T-helper 1 cell treated with Interleukin-12 subunit alpha and Interleukin-12 subunit beta and Interleukin-4 antibody, amounts not matched to agents 30 μg/mL and 1 μg/mL, for 36 hours (primary cell): ENCODE data around the gene GJB2.

Source experiments
- H3K27ac Mint-ChIP-seq: one replicate; pipeline ENCODE4 v1.8.0; 2021; ENCODE audit warnings: mild to moderate bottlenecking, mixed read lengths
- H3K27me3 Mint-ChIP-seq: one replicate; pipeline ENCODE4 v1.8.0; 2021; ENCODE audit warnings: low read depth, mixed read lengths
- H3K36me3 Mint-ChIP-seq: one replicate; pipeline ENCODE4 v1.8.0; 2021; ENCODE audit warnings: low read depth, mixed read lengths
- H3K4me1 Mint-ChIP-seq: one replicate; pipeline ENCODE4 v1.8.0; 2021; ENCODE audit warnings: low read depth, mixed read lengths
- H3K4me3 Mint-ChIP-seq: one replicate; pipeline ENCODE4 v1.8.0; 2021; ENCODE audit warnings: mild to moderate bottlenecking, moderate library complexity, mixed read lengths
- H3K9me3 Mint-ChIP-seq: one replicate; pipeline ENCODE4 v1.8.0; 2021; ENCODE audit warnings: mixed read lengths

GJB2 gene

DNA sequence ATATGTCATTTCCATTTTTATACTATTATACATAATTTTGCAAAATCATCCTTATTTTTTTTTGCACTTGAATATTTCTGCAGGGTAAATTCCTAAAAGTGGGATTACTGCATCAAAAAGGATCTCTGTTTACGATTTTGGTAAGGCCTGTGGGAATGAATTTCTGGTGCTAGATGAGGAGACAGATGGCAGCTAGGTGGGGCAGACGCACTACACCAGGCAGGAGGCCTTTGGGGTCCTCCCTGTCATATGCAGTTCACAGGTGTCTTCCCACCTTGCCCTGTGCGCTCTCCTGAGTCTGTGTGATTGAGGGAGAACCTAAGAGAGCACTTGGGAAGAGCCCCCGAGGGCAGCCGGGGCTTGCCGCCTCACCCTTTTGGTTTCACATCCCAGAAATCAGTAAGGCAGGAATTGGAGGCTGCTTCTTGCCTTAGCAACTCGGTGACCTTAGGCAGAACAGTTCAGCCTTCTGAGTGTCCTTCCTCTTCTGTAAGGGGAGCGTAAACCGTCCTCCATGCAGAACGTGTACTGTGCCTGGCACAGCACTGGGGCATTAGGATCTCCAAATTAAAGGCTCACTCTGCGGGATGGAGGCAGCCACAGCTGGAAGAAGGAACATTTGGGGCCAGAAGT, 13.4 kb upstream of the GJB2 start:
- H3K9me3 Mint-ChIP-seq, result peaks cover 4% of the 10 kb centered on the region
- no peak overlapping the region for H3K27ac Mint-ChIP-seq
- no peak overlapping the region for H3K4me3 Mint-ChIP-seq
- H3K4me1 Mint-ChIP-seq, result peaks cover 4% of the 10 kb centered on the region
- no peaks in the 10 kb centered on the region for H3K36me3 Mint-ChIP-seq
- peaks cover 30% of the 10 kb centered on the region for H3K27me3 Mint-ChIP-seq

DNA sequence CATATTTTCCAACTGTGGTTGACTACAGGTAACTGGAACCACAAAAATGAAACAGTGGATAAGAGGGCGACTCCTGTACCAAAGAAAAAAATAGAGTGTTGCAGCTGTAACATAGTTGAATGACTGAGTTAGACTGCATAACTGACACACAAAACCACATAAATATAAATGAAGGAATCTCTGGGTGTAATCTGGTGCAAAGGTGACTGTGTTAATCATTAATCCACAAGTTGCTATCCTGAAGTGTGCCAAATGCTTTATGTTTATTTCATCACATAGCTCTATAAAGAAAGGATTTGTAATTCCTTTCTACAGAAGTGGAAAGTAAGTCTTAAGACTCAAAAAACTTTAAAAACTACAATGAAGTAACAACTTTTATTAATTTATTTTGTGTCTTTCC, 6.0 kb upstream of the GJB2 start:
- H3K27ac Mint-ChIP-seq, result no peak overlapping the region
- H3K9me3 Mint-ChIP-seq, result peaks cover 4% of the 10 kb centered on the region
- H3K4me1 Mint-ChIP-seq, result peaks cover 16% of the 10 kb centered on the region
- H3K4me3 Mint-ChIP-seq, result no peak overlapping the region
- H3K27me3 Mint-ChIP-seq, result peaks cover 51% of the 10 kb centered on the region
- H3K36me3 Mint-ChIP-seq, result no peaks in the 10 kb centered on the region

DNA sequence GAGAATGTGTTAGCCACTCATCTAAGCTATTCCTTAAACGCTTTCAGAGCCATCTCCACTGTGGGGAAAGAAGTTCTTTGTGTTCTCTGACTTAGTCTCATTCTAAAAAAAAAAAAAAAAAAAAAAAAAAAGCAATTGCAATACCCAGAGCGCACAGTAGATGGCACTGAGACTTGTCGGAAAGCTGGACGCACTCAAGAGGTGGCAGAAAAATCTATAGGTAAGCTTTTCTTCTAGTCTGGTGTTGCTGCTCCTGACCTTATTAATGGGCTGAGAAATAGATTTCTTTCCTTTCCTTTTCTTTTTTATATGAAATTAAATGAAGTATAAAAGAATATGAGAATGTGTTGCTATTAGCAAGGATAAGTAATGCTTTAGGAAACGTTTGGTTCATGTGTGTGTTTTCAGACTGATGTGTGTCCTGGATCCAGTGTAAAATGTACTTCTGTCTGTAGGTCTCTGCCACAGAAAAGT, 4.7 kb upstream of the GJB2 start:
- peak overlapping the region; percentile 29 for H3K27ac Mint-ChIP-seq
- H3K27me3 Mint-ChIP-seq, result peaks cover 55% of the 10 kb centered on the region
- H3K4me3 Mint-ChIP-seq, result no peak overlapping the region
- no peaks in the 10 kb centered on the region for H3K36me3 Mint-ChIP-seq
- H3K4me1 Mint-ChIP-seq, result peaks cover 21% of the 10 kb centered on the region
- peaks cover 4% of the 10 kb centered on the region for H3K9me3 Mint-ChIP-seq

DNA sequence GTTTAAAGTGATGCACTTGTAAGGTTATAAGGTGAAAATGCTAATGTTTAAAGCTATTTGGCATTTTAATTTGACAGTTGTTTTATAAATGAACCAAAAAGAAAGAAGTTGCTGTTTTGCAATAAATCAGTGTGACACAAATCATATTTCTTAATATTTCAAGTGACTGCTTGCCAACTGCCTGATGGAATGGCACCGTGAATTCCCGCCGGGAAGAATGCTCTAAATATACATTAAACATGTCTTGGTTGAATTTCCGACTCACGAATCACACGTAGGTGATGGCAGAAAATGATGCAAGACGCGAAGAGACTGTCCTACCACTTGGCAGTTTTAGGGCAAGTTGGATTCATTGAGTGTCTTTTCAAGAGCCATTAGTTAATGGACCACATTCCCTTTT, 3.1 kb upstream of the GJB2 start:
- Mint-ChIP-seq H3K4me3 (no peak overlapping the region), H3K9me3 (no peaks in the 10 kb centered on the region), H3K36me3 (no peaks in the 10 kb centered on the region), H3K27me3 (peaks cover 64% of the 10 kb centered on the region), H3K4me1 (peaks cover 21% of the 10 kb centered on the region), H3K27ac (no peak overlapping the region)

DNA sequence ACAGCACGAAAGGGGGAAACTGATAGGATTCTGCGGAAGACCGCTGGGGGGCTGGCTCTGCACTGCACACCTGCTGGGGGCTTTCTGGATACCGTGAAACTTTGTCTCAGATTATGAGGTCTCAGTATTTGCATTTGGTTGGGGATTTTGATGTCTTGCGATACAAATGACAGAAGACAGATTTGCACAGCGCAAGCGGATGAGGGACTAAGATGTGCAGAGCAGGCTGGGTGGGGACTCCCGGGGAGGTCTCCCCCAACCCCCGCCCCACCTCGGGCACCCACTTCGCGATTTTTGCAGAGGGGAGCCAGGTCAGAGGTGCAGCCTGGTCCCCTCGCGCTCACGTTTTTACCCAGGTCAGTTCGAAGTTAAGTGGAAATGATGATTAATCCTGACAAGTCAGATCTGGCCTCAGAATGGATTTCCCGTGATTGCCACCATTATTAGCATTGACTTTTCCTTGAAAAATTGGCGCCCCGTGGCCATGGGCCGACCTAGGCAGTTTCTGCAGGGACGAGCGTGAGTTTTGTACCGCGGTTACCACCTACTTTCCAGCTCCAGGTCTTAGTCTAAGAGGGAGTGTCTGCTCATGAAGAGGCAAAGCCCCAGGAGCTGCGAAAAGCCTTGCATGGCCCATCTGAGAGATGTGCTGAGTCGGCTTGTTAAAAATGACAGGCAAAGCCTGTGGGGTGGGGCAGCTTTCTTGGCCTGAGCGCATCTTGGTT, 1.3 kb upstream of the GJB2 start:
- H3K4me3 Mint-ChIP-seq, result peak overlapping the region; percentile 56
- H3K27me3 Mint-ChIP-seq, result peaks cover 70% of the 10 kb centered on the region
- H3K9me3 Mint-ChIP-seq, result no peaks in the 10 kb centered on the region
- no peaks in the 10 kb centered on the region for H3K36me3 Mint-ChIP-seq
- peaks cover 22% of the 10 kb centered on the region for H3K4me1 Mint-ChIP-seq
- no peak overlapping the region for H3K27ac Mint-ChIP-seq

DNA sequence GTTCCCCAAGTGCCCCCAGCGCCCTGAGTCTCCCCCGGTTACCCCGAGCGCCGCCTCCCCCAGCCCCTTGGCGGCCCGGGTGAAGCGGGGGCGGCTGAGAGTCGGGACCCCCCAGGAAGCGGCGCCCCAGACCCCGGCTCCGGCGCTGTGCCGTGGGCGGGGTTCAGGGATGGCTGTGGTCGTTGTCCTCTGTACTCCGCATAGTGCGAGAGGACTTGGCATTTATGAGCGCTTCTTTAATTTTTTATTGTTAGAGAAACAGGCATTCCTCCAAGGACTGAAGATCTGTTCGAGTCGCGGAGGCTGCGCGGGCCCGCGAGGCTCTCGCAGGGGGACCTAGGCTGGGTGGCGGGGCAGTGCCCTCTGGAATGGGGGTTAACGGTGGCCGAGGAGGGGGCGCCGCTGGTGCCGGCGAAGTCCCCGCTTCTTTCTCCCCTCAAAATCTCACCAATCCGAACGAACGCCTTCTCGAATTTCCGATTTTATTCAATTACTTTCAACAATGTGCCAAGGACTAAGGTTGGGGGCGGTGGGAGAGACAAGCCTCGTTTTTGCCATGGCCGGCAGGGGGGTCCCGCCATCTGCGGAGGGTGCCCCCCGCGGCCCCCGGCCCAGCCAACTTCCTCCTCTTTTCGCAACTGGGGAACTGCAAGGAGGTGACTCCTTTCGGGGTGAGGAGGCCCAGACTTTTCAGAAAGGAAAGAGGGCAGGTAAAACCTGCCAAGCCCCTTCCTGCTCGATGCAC, 596 bp upstream of the GJB2 start:
- Mint-ChIP-seq H3K36me3 (no peaks in the 10 kb centered on the region), H3K4me1 (peaks cover 21% of the 10 kb centered on the region), H3K27ac (no peak overlapping the region), H3K4me3 (peak overlapping the region; percentile 56), H3K9me3 (no peaks in the 10 kb centered on the region), H3K27me3 (peaks cover 72% of the 10 kb centered on the region)

DNA sequence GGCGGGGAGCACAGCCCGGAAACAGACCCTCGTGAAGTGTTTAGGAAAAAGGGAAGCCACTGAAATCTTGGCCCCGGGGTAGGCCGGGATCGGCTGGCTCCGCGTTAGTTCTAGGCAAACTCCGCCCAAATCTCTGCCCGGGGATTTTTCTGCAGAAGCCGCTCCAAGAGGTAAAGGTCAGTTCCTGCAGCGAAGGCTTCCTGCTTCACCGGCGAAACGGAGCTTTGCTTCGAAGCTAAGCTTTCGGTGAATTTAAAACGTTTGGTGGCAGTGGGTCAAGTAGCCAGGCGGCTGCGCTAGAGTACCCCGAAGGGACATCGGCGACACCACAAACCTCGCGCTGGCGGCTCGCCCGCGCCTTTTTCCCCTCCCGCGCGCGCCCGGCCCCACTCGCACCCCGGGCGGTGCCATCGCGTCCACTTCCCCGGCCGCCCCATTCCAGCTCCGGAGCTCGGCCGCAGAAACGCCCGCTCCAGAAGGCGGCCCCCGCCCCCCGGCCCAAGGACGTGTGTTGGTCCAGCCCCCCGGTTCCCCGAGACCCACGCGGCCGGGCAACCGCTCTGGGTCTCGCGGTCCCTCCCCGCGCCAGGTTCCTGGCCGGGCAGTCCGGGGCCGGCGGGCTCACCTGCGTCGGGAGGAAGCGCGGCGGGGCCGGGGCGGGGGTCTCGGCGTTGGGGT, 441 bp downstream of the GJB2 start:
- Mint-ChIP-seq H3K4me1 (peaks cover 21% of the 10 kb centered on the region), H3K36me3 (no peaks in the 10 kb centered on the region), H3K27ac (no peak overlapping the region), H3K9me3 (no peaks in the 10 kb centered on the region), H3K27me3 (peaks cover 77% of the 10 kb centered on the region), H3K4me3 (peak overlapping the region; percentile 60)

DNA sequence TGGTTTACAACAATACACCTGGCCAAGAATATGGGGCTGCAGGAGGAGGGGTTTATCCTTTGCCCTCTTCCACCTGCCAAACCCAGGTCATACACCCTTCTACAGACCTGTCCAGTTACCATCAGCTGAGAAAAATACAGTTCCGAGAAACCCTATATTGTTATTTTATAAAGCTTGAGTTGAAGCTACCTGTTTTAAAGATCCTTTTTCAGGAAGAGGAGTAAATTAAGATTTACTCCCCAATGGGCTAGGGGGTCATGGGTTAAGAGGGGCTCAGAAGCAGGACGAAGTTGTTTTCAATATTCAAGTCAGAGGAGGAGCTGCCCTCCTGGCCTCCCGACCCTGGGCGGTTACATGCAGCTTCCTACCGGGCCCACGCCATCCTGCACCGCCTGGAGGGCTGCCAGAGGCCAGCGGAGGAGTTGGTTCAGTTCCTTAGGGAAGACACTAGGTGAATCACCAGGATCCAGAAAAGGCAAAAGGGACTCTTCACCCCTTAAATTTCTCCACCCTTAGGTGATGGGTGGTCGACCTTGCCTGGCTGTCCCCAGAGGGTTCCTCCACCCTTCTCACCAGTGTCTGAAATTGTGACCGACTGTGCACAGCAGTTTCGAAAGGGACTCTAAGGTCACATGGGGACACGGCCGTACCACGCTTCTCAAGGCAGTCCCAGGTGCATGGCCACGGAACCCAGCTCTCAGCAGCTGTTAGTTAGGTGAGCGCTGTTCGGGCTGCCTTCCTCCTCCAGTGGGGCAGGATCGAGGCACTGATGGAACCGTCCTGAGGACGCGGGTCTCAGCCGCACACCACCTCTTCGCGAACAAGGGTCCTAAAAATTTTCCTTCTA, 1.2 kb downstream of the GJB2 start:
- H3K9me3 Mint-ChIP-seq, result no peaks in the 10 kb centered on the region
- peaks cover 17% of the 10 kb centered on the region for H3K4me1 Mint-ChIP-seq
- H3K27ac Mint-ChIP-seq, result no peak overlapping the region
- H3K27me3 Mint-ChIP-seq, result peaks cover 73% of the 10 kb centered on the region
- H3K36me3 Mint-ChIP-seq, result no peaks in the 10 kb centered on the region
- peak overlapping the region; percentile 60 for H3K4me3 Mint-ChIP-seq

DNA sequence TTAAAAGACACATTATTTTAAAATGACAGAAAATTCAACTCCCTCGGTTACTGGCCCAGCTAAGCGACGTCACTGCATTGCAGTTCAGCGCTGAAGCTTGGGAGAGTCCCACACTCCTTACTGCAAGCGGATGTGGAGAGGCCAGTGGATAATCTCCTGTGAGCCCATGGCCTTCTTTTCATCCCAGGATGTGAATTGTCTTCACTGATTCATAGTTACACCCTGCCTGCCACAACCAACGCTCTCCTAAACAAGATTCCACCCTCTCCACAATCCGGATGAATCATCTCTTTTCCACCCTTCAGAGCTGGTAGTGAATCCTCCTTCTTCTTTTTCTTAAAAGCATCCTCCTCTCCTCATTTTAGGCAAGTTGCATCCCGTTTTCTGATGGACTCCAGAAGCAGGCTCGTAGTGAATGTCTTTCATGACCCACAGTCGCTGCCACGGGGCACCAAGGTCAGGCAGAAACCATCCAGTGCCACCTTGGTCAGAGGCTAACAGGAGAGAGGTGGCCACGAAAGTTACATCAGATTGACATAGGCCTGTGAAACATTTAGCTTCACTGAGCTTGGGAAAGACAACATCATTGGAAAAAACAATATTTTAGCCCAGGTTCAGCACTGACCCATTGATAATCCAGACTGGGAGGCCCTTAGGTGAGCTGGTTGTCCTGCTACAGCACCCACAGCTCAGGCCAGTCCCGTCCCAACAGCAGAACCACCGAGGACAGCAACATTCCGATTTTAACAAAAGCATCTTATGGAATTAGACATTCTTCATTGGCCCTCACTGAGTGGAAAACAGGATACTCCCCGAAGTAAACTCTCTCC, 2.0 kb downstream of the GJB2 start:
- no peak overlapping the region for H3K27ac Mint-ChIP-seq
- H3K9me3 Mint-ChIP-seq, result no peaks in the 10 kb centered on the region
- peaks cover 17% of the 10 kb centered on the region for H3K4me1 Mint-ChIP-seq
- no peak overlapping the region for H3K4me3 Mint-ChIP-seq
- no peaks in the 10 kb centered on the region for H3K36me3 Mint-ChIP-seq
- peaks cover 68% of the 10 kb centered on the region for H3K27me3 Mint-ChIP-seq

DNA sequence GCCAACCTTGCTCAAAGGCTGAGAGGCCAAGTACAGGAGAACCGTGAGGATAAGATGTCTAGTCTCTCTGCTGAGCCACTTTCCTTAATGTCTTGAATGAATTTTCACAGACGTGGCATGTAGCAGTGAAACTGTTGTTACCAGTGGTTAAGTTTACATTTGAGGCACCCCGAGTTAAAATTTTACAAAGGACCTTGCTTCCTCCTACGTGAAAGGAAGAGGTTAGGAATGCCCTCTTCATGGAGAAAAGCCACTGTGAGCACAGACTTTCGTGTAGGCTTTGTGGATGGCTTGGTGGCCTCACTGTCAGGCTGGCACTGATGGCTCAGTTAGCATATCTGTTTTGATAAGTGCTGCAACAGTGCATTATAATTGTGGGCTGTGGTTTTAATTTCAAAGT, 2.7 kb downstream of the GJB2 start:
- Mint-ChIP-seq H3K27me3 (peaks cover 64% of the 10 kb centered on the region), H3K27ac (no peak overlapping the region), H3K4me1 (peaks cover 17% of the 10 kb centered on the region), H3K36me3 (no peaks in the 10 kb centered on the region), H3K9me3 (no peaks in the 10 kb centered on the region), H3K4me3 (no peak overlapping the region)

DNA sequence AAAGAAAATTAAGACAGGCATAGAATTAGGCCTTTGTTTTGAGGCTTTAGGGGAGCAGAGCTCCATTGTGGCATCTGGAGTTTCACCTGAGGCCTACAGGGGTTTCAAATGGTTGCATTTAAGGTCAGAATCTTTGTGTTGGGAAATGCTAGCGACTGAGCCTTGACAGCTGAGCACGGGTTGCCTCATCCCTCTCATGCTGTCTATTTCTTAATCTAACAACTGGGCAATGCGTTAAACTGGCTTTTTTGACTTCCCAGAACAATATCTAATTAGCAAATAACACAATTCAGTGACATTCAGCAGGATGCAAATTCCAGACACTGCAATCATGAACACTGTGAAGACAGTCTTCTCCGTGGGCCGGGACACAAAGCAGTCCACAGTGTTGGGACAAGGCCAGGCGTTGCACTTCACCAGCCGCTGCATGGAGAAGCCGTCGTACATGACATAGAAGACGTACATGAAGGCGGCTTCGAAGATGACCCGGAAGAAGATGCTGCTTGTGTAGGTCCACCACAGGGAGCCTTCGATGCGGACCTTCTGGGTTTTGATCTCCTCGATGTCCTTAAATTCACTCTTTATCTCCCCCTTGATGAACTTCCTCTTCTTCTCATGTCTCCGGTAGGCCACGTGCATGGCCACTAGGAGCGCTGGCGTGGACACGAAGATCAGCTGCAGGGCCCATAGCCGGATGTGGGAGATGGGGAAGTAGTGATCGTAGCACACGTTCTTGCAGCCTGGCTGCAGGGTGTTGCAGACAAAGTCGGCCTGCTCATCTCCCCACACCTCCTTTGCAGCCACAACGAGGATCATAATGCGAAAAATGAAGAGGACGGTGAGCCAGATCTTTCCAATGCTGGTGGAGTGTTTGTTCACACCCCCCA, 3.8 kb downstream of the GJB2 start:
- peaks cover 58% of the 10 kb centered on the region for H3K27me3 Mint-ChIP-seq
- no peaks in the 10 kb centered on the region for H3K9me3 Mint-ChIP-seq
- H3K4me1 Mint-ChIP-seq, result peaks cover 8% of the 10 kb centered on the region
- H3K36me3 Mint-ChIP-seq, result no peaks in the 10 kb centered on the region
- H3K27ac Mint-ChIP-seq, result no peak overlapping the region
- no peak overlapping the region for H3K4me3 Mint-ChIP-seq

DNA sequence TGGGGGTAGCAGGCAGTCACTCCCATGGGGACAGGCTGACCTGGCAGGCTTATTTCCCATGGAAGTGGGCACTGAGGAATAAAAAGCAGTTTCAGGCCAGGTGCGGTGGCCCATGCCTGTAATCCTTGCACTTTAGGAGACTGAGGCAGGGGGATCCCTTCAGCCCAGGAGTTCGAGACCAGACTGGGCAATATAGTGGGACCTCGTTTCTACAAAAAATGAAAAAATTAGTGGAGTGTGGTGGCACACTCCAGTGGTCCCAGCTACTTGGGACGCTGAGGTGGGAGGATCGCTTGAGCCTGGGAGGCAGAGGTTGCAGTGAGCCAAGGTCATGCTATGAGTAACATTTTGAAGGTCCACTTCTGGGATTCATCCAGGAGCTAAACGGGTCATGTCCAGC, 6.0 kb downstream of the GJB2 start:
- H3K9me3 Mint-ChIP-seq, result no peaks in the 10 kb centered on the region
- peaks cover 1% of the 10 kb centered on the region for H3K4me1 Mint-ChIP-seq
- no peak overlapping the region for H3K27ac Mint-ChIP-seq
- H3K27me3 Mint-ChIP-seq, result peaks cover 53% of the 10 kb centered on the region
- no peak overlapping the region for H3K4me3 Mint-ChIP-seq
- no peaks in the 10 kb centered on the region for H3K36me3 Mint-ChIP-seq
